Right forelimb (tissue), 1 donor: Measurements from ENCODE around the gene SNHG17.
A peak's percentile ranks its signal among the peaks of the same experiment; 100 is the strongest.
"Not testable (repeated sequence)": the region's sequence is repeated elsewhere in the genome, so short reads cannot be mapped to it uniquely, and the experiment has no call there.

ENCODE experiments used
- DNase-seq: peaks from one replicate; pipeline ENCODE4 v3.0.0-alpha.2; 2018

SNHG17 gene

GRCh38 chr20:38447251-38447661 lies 12.1 kb upstream of the SNHG17 start:
- peak; percentile 48 for DNase-seq

GRCh38 chr20:38446441-38447209 lies 11.5 kb upstream of the SNHG17 start:
- DNase-seq = peak; percentile 95

GRCh38 chr20:38445901-38446425 lies 10.8 kb upstream of the SNHG17 start:
- no peak for DNase-seq

- DNase-seq = no peak
Measured at GRCh38 chr20:38445381-38445796, 10.3 kb upstream of the SNHG17 start.

- DNase-seq = no peak
Measured at GRCh38 chr20:38441916-38442315, 6.8 kb upstream of the SNHG17 start.

GRCh38 chr20:38441110-38441509 lies 6.0 kb upstream of the SNHG17 start:
- not testable (repeated sequence) for DNase-seq

GRCh38 chr20:38437796-38438195 lies 2.7 kb upstream of the SNHG17 start:
- DNase-seq = no peak

GRCh38 chr20:38435555-38435939 lies 419 bp upstream of the SNHG17 start:
- DNase-seq = no peak

- peak; percentile 51 for DNase-seq
Measured at GRCh38 chr20:38434301-38434741, 807 bp downstream of the SNHG17 start.

- no peak for DNase-seq
Measured at GRCh38 chr20:38433304-38433972, 1.7 kb downstream of the SNHG17 start.

GRCh38 chr20:38432870-38433269 lies 2.3 kb downstream of the SNHG17 start:
- DNase-seq = not testable (repeated sequence)

- no peak for DNase-seq
Measured at GRCh38 chr20:38432292-38432691, 2.8 kb downstream of the SNHG17 start.

- DNase-seq = no peak
Measured at GRCh38 chr20:38430679-38431325, 4.3 kb downstream of the SNHG17 start.

- no peak for DNase-seq
Measured at GRCh38 chr20:38429301-38429700, 5.8 kb downstream of the SNHG17 start.

GRCh38 chr20:38428800-38429199 lies 6.3 kb downstream of the SNHG17 start:
- DNase-seq = no peak

- DNase-seq = no peak
Measured at GRCh38 chr20:38427655-38428023, 7.5 kb downstream of the SNHG17 start.

GRCh38 chr20:38426006-38426897 lies 8.9 kb downstream of the SNHG17 start:
- DNase-seq = no peak

- DNase-seq = no peak
Measured at GRCh38 chr20:38424401-38424800, 10.7 kb downstream of the SNHG17 start.

- DNase-seq = no peak
Measured at GRCh38 chr20:38423541-38423940, 11.6 kb downstream of the SNHG17 start.

GRCh38 chr20:38421915-38422314 lies 13.2 kb downstream of the SNHG17 start:
- no peak for DNase-seq

GRCh38 chr20:38420388-38421085 lies 14.6 kb downstream of the SNHG17 start:
- DNase-seq = no peak
